ENCODE data around the gene CCDC7. TPM values are rescaled to one million over a fixed set of nuclear protein-coding genes. Genes with fewer than 3 reads are reported as not detected.
"Not testable (repeated sequence)": the region's sequence is repeated elsewhere in the genome, so short reads cannot be mapped to it uniquely, and the experiment has no call there.

Gene CCDC7
- total and polyA plus RNA-seq, 10 of the 15 experiments (the other 5 are each of a cell fraction or from before 2014, with no cell fraction given) = 1.8 to 5.6 (median 3.4) TPM

DNA sequence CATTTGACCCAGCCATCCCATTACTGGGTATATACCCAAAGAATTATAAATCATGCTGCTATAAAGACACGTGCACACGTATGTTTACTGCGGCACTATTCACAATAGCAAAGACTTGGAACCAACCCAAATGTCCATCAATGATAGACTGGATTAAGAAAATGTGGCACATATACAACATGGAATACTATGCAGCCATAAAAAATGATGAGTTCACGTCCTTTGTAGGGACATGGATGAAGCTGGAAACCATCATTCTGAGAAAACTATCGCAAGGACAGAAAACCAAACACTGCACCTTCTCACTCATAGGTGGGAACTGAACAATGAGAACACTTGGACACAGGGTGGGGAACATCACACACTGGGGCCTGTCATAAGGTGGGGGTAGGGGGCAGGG is 471.9 kb downstream of the CCDC7 start:
- RAD21 ChIA-PET (ENCODE audit: unreplicated experiment); intact Hi-C loops (cut with micrococcal nuclease; ENCODE audit: unreplicated experiment); H3K36me3 ChIP-seq (ENCODE audit: control insufficient read depth in 2 of 2, insufficient read depth in 2 of 2, low read length in 1 of 2); FAIRE-seq; H3K9me3 ChIP-seq (replicated peaks; ENCODE audit: control insufficient read depth, insufficient read depth, low read length); H3K79me2 ChIP-seq (ENCODE audit: control insufficient read depth, insufficient read depth, low read length); H3K4me2 ChIP-seq (ENCODE audit: control insufficient read depth, insufficient read depth); H3K27me3 ChIP-seq (replicated peaks in 1 of 2; ENCODE audit: control insufficient read depth in 2 of 2, insufficient read depth in 2 of 2, low read length in 1 of 2); H3K9ac ChIP-seq (ENCODE audit: control insufficient read depth, insufficient read depth, low read length); BruUV-seq (replicated peaks); CTCF ChIA-PET; ATAC-seq; H3K4me1 ChIP-seq (ENCODE audit: control insufficient read depth, insufficient read depth, low read length); H2AFZ ChIP-seq (ENCODE audit: control insufficient read depth, low read depth, low read length); in situ Hi-C loops (cut with MboI); H3K27ac ChIP-seq (ENCODE audit: control insufficient read depth, insufficient read depth); POLR2A ChIA-PET; SMC1A ChIA-PET (ENCODE audit: uncharacterized antibody, unreplicated experiment); H3K4me3 ChIP-seq; DNase-seq (ENCODE audit: low read depth, low spot score); H4K20me1 ChIP-seq (ENCODE audit: control insufficient read depth, insufficient read depth): not testable (repeated sequence)
- WGBS (ENCODE audit: insufficient coverage, insufficient replicate concordance, low lambda C conversion rate, missing lambda C conversion rate) = 83% methylated on average over 5 of the region's 5 CpGs

DNA sequence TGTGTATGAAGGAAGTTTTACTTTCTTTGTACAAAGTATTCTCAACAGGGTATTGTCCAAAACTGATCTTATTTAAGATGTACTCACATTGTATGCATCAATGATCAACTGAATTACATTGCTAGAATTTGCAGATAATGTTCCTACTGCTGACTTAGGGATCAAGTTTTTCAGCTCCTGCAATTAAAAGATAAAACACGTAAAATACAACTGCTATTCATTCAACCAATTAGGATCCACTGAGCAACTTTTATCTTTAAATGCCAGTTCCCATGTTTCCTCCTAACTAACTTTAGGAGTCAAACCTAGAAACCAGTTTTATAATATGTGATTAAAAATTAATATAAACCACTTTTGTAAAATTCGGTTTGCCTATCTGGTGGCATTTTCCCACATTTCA is 476.2 kb downstream of the CCDC7 start:
- CTCF ChIA-PET = no interaction called here
- no peak for TF ChIP-seq POU2F2 (IDR thresholded peaks at IDR 0.05; ENCODE audit: borderline replicate concordance, low read depth, low read length)
- TF ChIP-seq SPI1 (IDR thresholded peaks at IDR 0.05; ENCODE audit: borderline replicate concordance, insufficient read depth, low read depth, low read length) = no peak
- TF ChIP-seq WRNIP1 (IDR thresholded peaks at IDR 0.05; ENCODE audit: borderline replicate concordance, low read depth, low read length) = no peak
- no peak for TF ChIP-seq EZH2 (IDR thresholded peaks at IDR 0.05; ENCODE audit: borderline replicate concordance, control insufficient read depth, low read depth, low read length)
- TF ChIP-seq KDM1A (IDR thresholded peaks at IDR 0.05; ENCODE audit: borderline replicate concordance) = no peak
- no peak for TF ChIP-seq KLF5 (IDR thresholded peaks at IDR 0.05; ENCODE audit: partially characterized antibody)
- no peak for TF ChIP-seq RELA (IDR thresholded peaks at IDR 0.05; ENCODE audit: borderline replicate concordance, partially characterized antibody)
- TF ChIP-seq SP1 (IDR thresholded peaks at IDR 0.05; ENCODE audit: low read depth, low read length) = no peak
- TF ChIP-seq NKRF (conservative IDR thresholded peaks at IDR 0.05) = no peak
- TF ChIP-seq, protein P1, sequence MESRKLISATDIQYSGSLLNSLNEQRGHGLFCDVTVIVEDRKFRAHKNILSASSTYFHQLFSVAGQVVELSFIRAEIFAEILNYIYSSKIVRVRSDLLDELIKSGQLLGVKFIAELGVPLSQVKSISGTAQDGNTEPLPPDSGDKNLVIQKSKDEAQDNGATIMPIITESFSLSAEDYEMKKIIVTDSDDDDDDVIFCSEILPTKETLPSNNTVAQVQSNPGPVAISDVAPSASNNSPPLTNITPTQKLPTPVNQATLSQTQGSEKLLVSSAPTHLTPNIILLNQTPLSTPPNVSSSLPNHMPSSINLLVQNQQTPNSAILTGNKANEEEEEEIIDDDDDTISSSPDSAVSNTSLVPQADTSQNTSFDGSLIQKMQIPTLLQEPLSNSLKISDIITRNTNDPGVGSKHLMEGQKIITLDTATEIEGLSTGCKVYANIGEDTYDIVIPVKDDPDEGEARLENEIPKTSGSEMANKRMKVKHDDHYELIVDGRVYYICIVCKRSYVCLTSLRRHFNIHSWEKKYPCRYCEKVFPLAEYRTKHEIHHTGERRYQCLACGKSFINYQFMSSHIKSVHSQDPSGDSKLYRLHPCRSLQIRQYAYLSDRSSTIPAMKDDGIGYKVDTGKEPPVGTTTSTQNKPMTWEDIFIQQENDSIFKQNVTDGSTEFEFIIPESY (IDR thresholded peaks at IDR 0.05) = no peak
- no peak for TF ChIP-seq SIN3A (IDR thresholded peaks at IDR 0.05; ENCODE audit: low read depth, low read length)
- no peak for TF ChIP-seq EED (IDR thresholded peaks at IDR 0.05; ENCODE audit: low read depth)
- TF ChIP-seq NRF1 (conservative IDR thresholded peaks at IDR 0.05; ENCODE audit: low read depth, low read length) = no peak
- no peak for TF ChIP-seq BCL11A (IDR thresholded peaks at IDR 0.05; ENCODE audit: low read depth, low read length)
- no peak for TF ChIP-seq CHD1 (IDR thresholded peaks at IDR 0.05; ENCODE audit: low read depth, low read length)
- TF ChIP-seq HDAC2 (IDR thresholded peaks at IDR 0.05) = no peak
- no peak for TF ChIP-seq TAF1 (IDR thresholded peaks at IDR 0.05; ENCODE audit: borderline replicate concordance, low read depth, low read length)

More for the DNA sequence above, 476.2 kb downstream of the CCDC7 start:
- no peak overlapping the region for H3K27ac ChIP-seq (ENCODE audit: control insufficient read depth, insufficient read depth)
- no peak for ATAC-seq
- no peak for DNase-seq (ENCODE audit: low read depth, low spot score)
- ChIA-PET SMC1A (ENCODE audit: uncharacterized antibody, unreplicated experiment) (no interaction called here), POLR2A (no interaction called here), RAD21 (ENCODE audit: unreplicated experiment) (no interaction called here)
- H3K27me3 ChIP-seq (replicated peaks in 1 of 2; ENCODE audit: control insufficient read depth in 2 of 2, insufficient read depth in 2 of 2, low read length in 1 of 2) = no peaks in the 10 kb centered on the region
- no peaks in the 10 kb centered on the region; the same call in 2 of the 3 replicates for H3K9me3 ChIP-seq (replicated peaks; ENCODE audit: control insufficient read depth, insufficient read depth, low read length)
- H3K4me2 ChIP-seq (ENCODE audit: control insufficient read depth, insufficient read depth) = no peak overlapping the region
- no peak overlapping the region for H2AFZ ChIP-seq (ENCODE audit: control insufficient read depth, low read depth, low read length)
- no peaks in the 10 kb centered on the region for H3K79me2 ChIP-seq (ENCODE audit: control insufficient read depth, insufficient read depth, low read length)
- H4K20me1 ChIP-seq (ENCODE audit: control insufficient read depth, insufficient read depth) = no peaks in the 10 kb centered on the region
- in situ Hi-C loops (cut with MboI) (no loop called here), intact Hi-C loops (cut with micrococcal nuclease; ENCODE audit: unreplicated experiment) (no loop called here)
- 93% methylated on average over 2 of the region's 2 CpGs for WGBS (ENCODE audit: insufficient coverage, insufficient replicate concordance, low lambda C conversion rate, missing lambda C conversion rate)
- H3K36me3 ChIP-seq (ENCODE audit: control insufficient read depth in 2 of 2, insufficient read depth in 2 of 2, low read length in 1 of 2) = peaks cover 0 to 25% of the 10 kb centered on the region in 2 experiments; a peak in 3 of 4 replicates
- no peak overlapping the region for H3K9ac ChIP-seq (ENCODE audit: control insufficient read depth, insufficient read depth, low read length)
- no peak overlapping the region for H3K4me3 ChIP-seq
- BruUV-seq (replicated peaks) = no TSS peak
- H3K4me1 ChIP-seq (ENCODE audit: control insufficient read depth, insufficient read depth, low read length) = no peaks in the 10 kb centered on the region
- FAIRE-seq = no peak
